HG03442 (cell line): ENCODE data around the gene BAG5.
A peak's percentile ranks its signal among the peaks of the same experiment; 100 is the strongest.
"Not testable (repeated sequence)": the region's sequence is repeated elsewhere in the genome, so short reads cannot be mapped to it uniquely, and the experiment has no call there.

Experiments
- ATAC-seq: cut with Tn5 transposase; IDR thresholded peaks from one replicate; pipeline ENCODE4 v1.9.1; 2021; ENCODE audit warnings: mild to moderate bottlenecking, moderate library complexity; ENCODE audit not compliant: unreplicated experiment

The BAG5 gene, protein sequence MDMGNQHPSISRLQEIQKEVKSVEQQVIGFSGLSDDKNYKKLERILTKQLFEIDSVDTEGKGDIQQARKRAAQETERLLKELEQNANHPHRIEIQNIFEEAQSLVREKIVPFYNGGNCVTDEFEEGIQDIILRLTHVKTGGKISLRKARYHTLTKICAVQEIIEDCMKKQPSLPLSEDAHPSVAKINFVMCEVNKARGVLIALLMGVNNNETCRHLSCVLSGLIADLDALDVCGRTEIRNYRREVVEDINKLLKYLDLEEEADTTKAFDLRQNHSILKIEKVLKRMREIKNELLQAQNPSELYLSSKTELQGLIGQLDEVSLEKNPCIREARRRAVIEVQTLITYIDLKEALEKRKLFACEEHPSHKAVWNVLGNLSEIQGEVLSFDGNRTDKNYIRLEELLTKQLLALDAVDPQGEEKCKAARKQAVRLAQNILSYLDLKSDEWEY

DNA sequence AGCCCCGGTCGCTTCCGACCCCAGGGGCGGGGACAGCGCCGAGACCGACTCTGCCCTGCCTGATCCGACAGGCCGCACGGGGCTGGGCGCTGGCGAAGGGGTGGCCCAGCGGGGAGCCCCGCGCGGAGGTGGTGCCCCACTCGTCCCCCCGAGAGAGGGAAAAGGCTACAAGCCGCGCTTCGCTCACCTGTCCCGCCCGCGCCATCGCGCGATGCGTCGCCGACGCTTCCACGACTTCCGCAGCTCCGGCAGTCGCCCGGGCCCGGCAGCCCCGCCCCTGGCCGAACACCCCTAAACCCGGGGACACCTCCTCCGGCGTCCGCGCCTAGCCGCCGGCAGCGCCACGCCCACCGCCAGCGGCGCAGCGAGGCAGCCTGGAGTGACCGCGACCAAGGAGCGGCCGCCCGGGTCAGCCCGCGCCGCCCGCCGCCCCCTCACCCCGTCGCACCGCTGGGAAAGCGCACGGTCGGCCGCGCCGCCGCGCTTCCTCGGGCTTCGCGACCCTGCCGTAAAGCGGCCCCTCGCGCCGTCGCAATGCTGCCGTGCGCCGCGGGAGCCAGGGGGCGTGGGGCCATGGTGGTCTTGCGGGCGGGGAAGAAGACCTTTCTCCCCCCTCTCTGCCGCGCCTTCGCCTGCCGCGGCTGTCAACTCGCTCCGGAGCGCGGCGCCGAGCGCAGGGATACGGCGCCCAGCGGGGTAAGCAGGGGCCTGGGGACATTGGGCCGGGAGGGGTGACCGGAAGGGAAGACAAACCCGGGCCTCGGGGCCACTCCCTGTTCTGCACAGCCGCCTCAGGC, at the start of gene BAG5, which contains the start of gene COA8:
Gene BAG5, minus strand, starts transcription at position 229 of the 797 bp plus-strand sequence. CDS start 1,493 bp downstream, outside the sequence.
Gene COA8, plus strand, starts transcription at position 532 of the 797 bp plus-strand sequence. Its CDS starts 42 bp downstream, at position 574.
- ATAC-seq: peak; percentile 74

GRCh38 chr14:103611215-103611614, 48.8 kb upstream of the BAG5 start:
- ATAC-seq: no peak

DNA sequence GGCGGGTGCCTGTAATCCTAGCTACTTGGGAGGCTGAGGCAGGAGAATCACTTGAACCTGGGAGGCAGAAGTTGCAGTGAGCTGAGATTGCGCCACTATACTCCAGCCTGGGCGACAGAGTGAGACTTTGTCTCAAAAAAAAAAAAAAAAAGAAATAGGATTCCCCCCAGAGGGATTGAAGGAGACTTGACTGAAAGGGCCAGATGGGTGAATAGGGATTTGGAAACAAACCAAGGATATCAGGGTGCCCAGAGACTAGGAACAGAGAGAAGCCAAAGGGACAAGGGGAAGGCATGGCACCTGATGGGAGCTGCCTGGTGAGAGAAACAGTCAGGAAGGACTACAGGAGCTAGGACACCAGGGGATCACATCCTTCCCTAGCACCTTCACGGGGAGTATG, 46.6 kb upstream of the BAG5 start:
- not testable (repeated sequence) for ATAC-seq

DNA sequence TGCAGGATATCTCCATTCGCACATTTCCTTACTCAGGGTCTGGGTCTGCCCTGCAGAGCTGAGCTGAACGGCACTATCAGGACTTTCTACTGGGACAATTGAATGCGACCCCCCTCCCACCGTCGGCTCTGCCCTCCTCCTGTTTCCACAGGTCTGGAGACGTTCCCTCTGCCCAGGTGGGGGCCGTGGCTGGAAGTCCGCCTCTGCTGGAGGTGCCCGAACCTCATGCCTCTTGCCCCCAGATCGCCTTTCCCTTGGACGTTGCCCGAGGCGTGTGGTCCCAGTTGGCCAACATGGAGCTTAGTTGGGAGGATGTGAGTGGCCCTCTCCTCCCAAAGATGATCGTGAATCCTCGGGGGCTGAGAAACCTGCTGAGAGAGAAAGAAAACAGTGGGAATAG, 45.4 kb upstream of the BAG5 start:
- no peak for ATAC-seq

- no peak for ATAC-seq
Observed at GRCh38 chr14:103606963-103607668, 44.7 kb upstream of the BAG5 start.

DNA sequence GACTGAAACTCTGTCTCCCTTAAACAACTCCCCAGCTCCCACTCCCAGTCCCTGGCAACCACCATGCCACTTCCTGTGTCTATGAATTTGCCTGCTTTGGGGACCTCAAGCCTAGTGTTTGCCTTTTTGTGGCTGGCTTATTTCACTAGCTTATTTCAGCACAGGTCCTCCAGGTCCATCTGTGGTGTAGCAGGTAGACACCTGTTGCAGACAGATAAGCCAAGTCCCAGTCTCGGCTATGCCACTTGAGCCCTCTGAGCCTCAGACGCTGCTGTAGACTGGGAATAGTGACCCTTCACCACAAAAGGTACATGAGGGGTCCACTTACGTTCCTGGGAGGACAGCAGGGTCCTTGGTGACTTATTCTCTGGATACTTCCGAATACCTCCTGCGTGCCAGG, 42.2 kb upstream of the BAG5 start:
- no peak for ATAC-seq

DNA sequence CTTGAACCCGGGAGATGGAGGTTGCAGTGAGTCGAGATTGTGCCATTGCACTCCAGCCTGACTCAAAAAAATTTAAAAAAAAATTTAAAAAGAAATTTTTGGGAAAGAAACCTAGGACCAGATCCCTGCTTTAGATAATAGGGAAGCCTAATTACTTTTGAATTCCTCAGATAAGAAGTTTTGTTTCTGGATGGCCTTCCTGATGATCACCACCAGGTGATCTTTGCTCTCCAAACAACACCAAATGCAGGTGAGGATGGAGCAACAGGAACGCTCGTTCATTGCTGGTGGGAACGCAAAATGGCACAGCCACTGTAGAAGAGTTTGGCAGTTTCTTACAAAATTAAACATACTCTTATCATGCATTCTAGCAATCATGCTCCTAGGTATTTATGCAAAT, 38.0 kb upstream of the BAG5 start:
- ATAC-seq: no peak

DNA sequence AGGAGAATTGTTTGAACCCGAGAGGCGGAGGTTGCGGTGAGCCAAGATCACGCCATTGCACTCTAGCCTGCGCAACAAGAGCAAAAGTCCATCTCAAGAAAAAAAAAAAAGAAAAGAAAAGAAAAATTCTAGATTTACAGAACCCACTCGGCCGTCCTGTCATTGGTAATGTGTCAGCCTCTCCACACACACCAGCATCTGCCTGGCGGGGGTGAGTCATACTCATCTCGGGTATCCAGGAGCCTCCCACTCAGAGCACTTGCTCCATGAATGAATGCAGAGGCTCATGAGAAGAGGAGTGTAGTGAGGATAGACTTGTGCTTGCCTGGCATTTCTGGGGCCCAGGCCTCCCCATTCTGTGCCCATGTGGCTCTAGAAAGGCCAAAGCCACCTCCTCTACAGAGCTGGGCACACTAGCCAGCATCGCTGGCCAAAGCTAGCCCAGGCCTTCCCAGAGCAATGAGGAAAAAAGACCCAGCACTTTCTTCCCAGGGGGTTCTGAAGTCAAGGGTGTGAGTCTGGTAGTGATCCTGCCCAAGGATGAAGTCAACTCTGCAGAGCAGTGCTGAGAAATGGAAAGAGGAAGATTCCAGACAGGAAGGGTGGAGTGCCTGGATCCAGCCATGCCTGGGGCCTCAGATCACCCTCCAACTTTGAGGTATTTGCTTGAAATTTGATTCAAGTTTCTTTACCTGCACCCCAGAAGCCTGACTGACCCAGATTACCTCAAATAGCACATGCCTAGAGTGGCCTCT, 35.3 kb upstream of the BAG5 start:
- ATAC-seq: no peak

- no peak for ATAC-seq
Observed at GRCh38 chr14:103594265-103594664, 31.8 kb upstream of the BAG5 start.

DNA sequence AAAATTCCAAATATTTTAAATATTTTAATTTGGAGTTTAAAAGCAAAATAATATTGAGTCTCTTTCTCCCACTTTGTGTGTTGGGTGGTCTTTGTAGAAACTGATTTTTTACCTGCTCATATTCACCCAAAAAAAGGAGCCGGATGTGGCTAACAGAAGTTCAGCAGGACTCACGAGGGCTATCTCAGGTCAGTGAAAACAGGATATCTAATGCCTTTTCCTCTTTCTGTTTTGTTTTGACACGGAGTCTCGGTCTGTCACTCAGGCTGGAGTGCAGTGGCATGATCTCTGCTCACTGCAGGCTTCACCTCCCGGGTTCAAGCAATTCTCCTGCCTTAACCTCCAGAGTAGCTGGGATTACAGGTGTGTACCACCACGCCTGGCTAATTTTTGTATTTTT, 31.1 kb upstream of the BAG5 start:
- ATAC-seq: peak; percentile 66

DNA sequence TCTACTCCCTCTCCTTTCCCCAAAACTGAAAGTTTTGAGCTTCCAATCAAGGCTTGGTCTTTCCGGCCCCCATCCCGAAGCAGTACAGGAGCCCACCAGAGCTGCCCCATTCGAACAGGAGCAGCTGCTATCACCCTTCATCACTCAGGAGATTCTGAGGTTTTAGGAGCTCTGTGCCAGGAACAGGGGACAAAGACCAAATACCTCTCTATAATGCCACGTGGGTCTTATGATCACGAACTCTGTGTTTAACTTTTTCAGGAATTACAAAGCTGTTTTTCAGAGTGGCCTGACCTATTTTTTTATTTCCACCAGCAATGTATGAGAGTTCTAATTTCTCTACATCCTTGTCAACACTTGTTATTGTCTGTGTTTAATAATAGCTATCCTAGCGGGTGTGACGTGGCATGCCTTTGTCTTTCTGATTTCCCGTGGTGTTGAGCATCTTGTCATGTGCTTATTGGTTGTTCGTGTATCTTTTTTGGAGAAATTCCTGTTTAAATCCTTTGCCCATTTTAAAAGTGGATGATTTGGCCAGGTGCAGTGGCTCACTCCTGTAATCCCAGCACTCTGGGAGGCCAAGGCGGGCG, 22.0 kb upstream of the BAG5 start:
- no peak for ATAC-seq

- ATAC-seq: no peak
Observed at GRCh38 chr14:103581954-103582703, 19.7 kb upstream of the BAG5 start.

GRCh38 chr14:103581206-103581605, 18.7 kb upstream of the BAG5 start:
- no peak for ATAC-seq

GRCh38 chr14:103578401-103579075, 16.1 kb upstream of the BAG5 start:
- no peak for ATAC-seq

- ATAC-seq: no peak
Observed at GRCh38 chr14:103576371-103577024, 14.0 kb upstream of the BAG5 start.

- ATAC-seq: no peak
Observed at GRCh38 chr14:103574707-103575285, 12.3 kb upstream of the BAG5 start.

DNA sequence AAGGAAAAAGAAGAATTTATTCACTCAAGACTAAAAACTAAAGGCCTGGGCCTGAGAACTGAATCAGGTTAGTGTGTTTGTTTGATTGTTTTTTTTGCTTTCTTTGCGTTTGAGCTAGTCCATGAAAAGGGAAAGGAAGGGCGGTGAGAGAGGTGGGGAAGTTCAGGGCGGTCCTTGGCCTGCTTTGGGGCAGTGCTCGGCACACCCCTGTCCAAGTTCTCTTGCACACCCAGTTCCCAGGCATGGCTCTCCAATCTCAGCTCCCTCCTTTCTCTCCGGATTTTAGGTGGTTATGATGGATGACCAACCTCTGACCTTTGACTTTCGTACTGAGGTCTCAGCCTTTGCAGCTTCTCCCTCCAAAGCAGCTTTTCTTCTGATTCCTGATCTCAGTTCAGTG, 11.6 kb upstream of the BAG5 start:
- no peak for ATAC-seq

DNA sequence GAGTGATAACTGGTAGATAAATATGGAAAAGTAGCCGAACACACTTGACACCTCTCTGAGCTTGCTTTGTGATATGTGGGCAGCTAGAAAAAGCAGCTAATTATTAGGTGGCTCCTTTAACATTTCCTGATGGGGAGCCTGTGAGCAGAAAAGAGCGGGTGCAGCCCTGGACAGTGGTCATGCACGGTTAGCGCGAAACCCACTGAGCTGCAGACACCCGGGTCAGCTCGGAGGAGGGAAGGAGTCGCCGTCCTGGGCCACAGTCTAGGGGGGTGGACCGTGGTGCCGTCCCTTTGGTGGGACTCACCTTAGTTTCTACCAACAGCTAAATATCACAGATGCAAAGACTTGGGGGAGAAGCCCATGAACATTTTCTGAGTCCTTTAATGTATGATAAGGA, 7.0 kb upstream of the BAG5 start:
- no peak for ATAC-seq
